Muscle of back (tissue), 13 donors: ENCODE results near the gene NPTN. TPM values are rescaled to one million over a fixed set of nuclear protein-coding genes. Genes with fewer than 3 reads are reported as not detected.
A peak's percentile ranks its signal among the peaks of the same experiment; 100 is the strongest.
"Not testable (repeated sequence)": the region's sequence is repeated elsewhere in the genome, so short reads cannot be mapped to it uniquely, and the experiment has no call there.

Experiments used
- DNase-seq, 3 donors: peaks; one replicate each; pipeline versions ENCODE4 v3.0.0 to v3.0.0-alpha.2; 2013
- long read RNA-seq, 9 donors: transcript quantifications; one replicate each; lab custom pipeline, GENCODE V29; 2026
- polyA plus RNA-seq, 10 donors: library from polyadenylated mRNA; unstranded; fragments of 120-200 nt; gene quantifications; one replicate each; pipeline ENCODE4 v1.2.1, GENCODE V29; 2013; ENCODE audit not compliant: insufficient read length in 10 of 10

The NPTN gene
- 10 to 100 TPM; 69.7 to 96.7 (median 83.6) TPM for polyA plus RNA-seq
- long read RNA-seq, donor 1, transcript NPTN-202 (8 exons, 2,817 nt), result major isoform, 21 of 34 reads
- long read RNA-seq, donor 1, partial matches to known transcripts, result 5 of 34 reads
- long read RNA-seq, donor 1, other reads (novel, unspliced or antisense), result 7 of 34 reads
- long read RNA-seq, donor 2, transcript NPTN-202 (8 exons, 2,817 nt), result major isoform, 12 of 13 reads
- long read RNA-seq, donor 2, partial matches to known transcripts, result 0 of 13 reads
- long read RNA-seq, donor 2, other reads (novel, unspliced or antisense), result 0 of 13 reads
- long read RNA-seq, donor 3, result 0 reads
- long read RNA-seq, donor 4, transcript NPTN-202 (8 exons, 2,817 nt), result major isoform, 22 of 25 reads
- long read RNA-seq, donor 4, partial matches to known transcripts, result 0 of 25 reads
- long read RNA-seq, donor 4, other reads (novel, unspliced or antisense), result 0 of 25 reads
- long read RNA-seq, donor 5, transcript NPTN-202 (8 exons, 2,817 nt), result major isoform, 18 of 43 reads
- long read RNA-seq, donor 5, partial matches to known transcripts, result 21 of 43 reads
- long read RNA-seq, donor 5, other reads (novel, unspliced or antisense), result 0 of 43 reads
- long read RNA-seq, donor 6, transcript NPTN-202 (8 exons, 2,817 nt), result major isoform, 21 of 38 reads
- long read RNA-seq, donor 6, partial matches to known transcripts, result 6 of 38 reads
- long read RNA-seq, donor 6, other reads (novel, unspliced or antisense), result 5 of 38 reads
- long read RNA-seq, donor 7, transcript NPTN-202 (8 exons, 2,817 nt), result major isoform, 16 of 23 reads
- long read RNA-seq, donor 7, partial matches to known transcripts, result 5 of 23 reads
- long read RNA-seq, donor 7, other reads (novel, unspliced or antisense), result 0 of 23 reads
- long read RNA-seq, donor 8, transcript NPTN-202 (8 exons, 2,817 nt), result major isoform, 22 of 22 reads
- long read RNA-seq, donor 8, partial matches to known transcripts, result 0 of 22 reads
- long read RNA-seq, donor 8, other reads (novel, unspliced or antisense), result 0 of 22 reads
- long read RNA-seq, donor 9, partial matches to known transcripts, result 0 of 3 reads
- long read RNA-seq, donor 9, other reads (novel, unspliced or antisense), result 0 of 3 reads

DNA sequence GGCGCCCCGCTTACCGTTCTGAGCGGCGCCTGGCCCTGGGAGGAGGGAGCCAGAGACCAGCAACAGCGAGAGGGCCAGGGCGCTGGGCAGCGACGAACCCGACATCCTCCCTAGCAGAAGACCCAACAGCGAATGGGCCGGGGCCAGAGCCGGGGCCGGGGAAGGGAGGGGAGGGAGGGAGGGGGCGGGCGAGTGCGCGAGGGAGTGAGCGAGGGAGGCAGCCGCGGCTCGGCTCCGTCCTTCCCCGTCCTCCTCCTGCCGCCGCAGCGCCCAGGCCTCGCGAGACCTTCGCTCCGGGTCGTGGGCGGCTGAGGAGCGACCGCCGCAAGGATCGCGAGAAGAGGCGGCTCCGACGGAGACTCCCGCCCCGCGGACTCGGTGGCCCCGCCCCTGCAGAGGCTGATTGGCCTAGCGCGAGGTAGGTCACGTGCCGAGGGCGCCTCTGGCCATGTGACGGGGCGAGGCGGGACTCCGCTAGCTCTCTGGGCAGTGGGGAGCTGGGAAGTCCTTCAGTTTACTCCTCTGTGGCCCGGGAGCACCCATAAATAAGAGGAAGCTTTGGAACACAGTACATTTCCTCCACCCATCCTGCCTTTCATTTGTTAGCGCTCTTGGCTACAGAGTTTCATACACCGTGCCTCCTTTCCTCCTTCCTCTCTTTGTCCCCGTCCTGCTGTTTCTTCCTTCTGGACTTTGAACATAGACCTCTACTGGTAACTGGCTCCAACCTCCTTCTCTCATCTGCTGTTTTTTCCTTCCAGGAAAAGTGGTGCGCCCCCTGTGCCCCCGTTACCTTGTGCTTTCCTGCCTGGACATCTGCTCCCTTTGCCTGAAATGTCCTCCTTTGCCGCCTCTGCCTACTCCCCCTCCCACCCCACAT, at the start of gene NPTN:
NPTN (minus strand) TSS at position 279 of the 880 bp plus-strand sequence; CDS start at position 105, 174 bp downstream.
- DNase-seq, result peak; percentile 98 to 99 (median 98)

GRCh38 chr15:73682600-73683090, 49.5 kb upstream of the NPTN start:
- peak in 1 of 3 donors; percentile 41 for DNase-seq

GRCh38 chr15:73681856-73682599, 48.8 kb upstream of the NPTN start:
- DNase-seq, result no peak

DNA sequence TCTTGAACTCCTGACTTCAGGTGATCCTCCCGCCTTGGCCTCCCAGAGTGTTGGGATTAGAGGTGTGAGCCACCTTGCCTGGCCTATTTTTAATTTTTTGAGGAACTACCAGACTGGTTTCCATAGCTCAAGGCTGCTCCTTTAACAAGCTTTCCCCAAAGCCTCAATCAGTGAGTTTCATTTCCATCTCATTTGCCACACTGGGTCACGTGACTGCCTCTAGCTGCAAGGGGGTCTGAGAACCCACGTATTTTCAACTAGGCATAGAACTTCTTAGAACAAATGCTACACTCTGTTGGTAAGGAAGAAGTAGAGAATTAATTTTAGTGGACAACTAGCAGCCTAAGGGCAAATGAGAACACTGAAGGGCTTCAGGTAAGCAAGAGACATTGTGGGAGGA, 47.9 kb upstream of the NPTN start:
- DNase-seq, result no peak

- no peak for DNase-seq
These were observed 47.4 kb upstream of the NPTN start for GRCh38 chr15:73680549-73680948.

DNA sequence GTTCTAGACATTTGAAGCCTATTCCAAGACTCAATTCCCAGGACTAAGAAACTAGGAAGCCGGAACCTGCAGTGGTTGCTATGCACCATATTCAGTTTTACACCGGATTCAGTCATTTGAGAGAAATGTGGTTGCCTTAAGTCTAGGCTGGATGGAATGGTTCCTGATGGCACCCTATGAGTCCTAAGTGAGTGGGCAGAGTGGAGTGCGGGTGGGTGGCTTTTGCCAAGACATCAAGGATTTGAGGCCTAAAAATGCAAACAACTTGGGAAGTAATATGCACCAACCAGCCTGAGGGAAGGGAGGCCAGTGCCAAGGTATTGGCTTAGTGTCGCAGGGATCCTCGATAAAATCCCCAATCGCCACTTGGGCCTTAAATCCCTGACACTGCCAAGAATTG, 46.8 kb upstream of the NPTN start:
- no peak for DNase-seq

GRCh38 chr15:73679180-73679579, 46.0 kb upstream of the NPTN start:
- DNase-seq, result no peak

- no peak for DNase-seq
These were observed 45.3 kb upstream of the NPTN start for GRCh38 chr15:73678498-73678897.

DNA sequence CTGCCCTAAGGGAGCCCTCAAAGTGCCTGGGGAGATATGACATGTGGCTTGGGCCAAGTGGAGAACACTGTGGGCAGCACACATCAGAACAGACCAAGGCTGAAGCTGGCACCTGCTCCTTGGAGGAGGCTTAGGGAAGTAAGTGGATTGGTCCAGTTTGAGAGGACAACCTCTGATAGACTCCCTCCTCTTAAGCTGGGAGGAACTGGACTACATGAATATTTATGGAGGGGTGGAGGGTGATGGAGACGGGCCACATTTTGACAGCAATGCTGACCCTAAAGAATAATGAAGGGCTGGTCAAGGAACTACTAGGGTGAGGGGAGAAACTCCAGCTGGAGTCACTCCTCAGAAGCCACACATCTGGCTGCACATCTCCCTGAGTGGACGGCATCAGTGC, 44.5 kb upstream of the NPTN start:
- no peak for DNase-seq

- DNase-seq, result peak; percentile 55 to 87 (median 79)
These were observed 44.0 kb upstream of the NPTN start for GRCh38 chr15:73677146-73677607.

- DNase-seq, result no peak
These were observed 41.4 kb upstream of the NPTN start for GRCh38 chr15:73674587-73674986.

- no peak for DNase-seq
These were observed 27.3 kb upstream of the NPTN start for GRCh38 chr15:73660455-73660854.

- no peak for DNase-seq
These were observed 25.5 kb upstream of the NPTN start for GRCh38 chr15:73658645-73659044.

DNA sequence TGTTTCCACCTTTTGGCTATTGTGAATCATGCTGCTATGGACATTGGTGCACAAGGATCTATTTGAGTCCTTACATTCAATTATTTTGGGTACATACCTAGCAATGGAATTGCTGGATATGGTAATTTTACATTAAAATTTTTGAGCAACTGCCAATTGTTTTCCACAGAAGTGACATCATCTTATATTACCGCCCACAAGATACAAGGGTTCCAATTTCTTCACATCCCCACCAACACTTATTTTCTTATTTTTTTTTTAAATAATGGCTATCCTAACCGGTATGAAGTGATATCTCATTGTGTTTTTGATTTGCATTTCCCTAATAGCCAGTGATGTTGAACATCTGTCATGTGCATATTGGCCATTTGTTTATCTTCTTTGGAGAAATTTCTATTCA, 22.5 kb upstream of the NPTN start:
- no peak for DNase-seq

- DNase-seq, result no peak
These were observed 21.5 kb upstream of the NPTN start for GRCh38 chr15:73654659-73655058.

GRCh38 chr15:73650416-73651126, 17.4 kb upstream of the NPTN start:
- no peak for DNase-seq

DNA sequence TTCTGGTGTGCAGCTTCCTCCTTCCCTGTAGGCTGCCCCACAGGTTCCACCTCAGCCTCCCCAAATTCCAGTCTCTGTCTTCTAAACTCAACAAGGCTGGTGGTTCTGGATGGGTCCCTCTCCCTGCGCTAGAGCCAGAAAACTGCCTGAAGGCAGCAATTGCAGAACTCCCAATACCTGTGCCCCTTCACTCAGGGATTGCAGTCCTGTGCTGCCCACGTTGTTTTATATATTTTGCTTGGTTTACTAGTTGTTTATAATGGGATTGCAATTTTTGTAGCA, 14.8 kb upstream of the NPTN start:
- DNase-seq, result no peak

DNA sequence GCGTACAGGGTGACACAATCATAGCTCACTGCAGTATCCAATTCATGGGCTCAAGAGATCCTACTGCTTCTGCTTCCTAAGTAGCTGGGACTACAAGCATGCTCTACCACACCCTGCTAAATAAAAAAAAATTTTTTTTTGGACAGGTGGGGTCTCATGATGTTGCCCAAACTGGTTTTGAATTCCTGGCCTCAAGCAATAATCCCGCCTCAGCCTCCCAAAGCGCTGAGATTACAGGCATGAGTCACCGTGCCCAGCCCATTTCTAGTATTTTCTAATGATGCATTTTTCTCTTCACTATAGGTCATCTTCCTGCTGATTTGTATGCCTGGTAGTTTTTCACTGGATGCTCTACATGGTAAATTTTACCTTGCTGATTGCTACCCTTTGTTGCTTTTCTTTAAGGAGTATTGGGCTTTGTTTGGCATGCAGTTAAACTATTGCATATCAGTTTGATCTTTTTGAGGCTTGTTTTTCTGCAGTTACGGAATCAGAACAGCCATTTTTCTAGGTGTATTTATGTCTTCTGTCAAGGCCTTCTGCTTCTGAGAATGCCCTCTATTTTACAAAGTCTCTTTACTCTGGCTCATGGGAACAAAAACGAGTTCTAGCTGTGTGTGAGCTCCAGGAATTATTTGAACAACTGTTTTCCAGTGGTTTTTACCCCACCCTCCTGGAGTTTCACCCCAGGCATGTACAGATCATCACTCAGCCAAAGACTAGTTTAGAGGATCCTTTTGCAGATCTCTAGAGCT, 14.2 kb upstream of the NPTN start:
- DNase-seq, result no peak

DNA sequence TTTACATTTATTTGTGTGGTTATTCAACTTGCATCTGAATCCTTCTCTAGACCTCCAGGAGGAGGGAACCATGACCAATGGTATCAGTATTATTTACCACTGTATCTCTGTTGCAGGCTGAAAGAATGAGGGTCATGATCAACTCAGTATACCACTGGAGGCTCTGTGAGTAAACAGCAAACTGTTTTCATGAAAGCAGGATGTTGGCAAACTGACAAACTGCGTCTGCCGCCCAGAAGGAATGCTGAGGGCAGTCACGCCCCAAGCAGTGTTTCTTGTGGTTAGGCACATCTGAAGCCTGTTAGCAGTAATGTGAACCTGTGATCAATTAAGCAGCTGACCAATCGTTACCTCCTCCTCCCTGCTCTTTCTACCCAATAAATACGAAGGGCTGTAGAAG, 6.3 kb upstream of the NPTN start:
- not testable (repeated sequence) for DNase-seq
